Fibroblast of pulmonary artery (primary cell): ENCODE results near the gene THSD7B.

ENCODE experiments used
- DNase-seq: peaks from one replicate; pipeline ENCODE4 v3.0.0-alpha.2; 2010; ENCODE audit warnings: low read depth
- H3K4me3 ChIP-seq: replicated peaks from 2 replicates; pipeline ENCODE4 v1.5.1; 2011; ENCODE audit warnings: low read depth, mild to moderate bottlenecking, control low read depth, low read length, moderate library complexity
- TF ChIP-seq, protein P1 (sequence below): IDR thresholded peaks from 2 replicates; pipeline ENCODE4 v1.5.1; 2011; ENCODE audit warnings: mild to moderate bottlenecking, control low read depth, low read length, inconsistent platforms; ENCODE audit errors: missing control alignments

THSD7B gene

GRCh38 chr2:137009953-137010352 is 244.6 kb downstream of the THSD7B start:
- no peak overlapping the region for H3K4me3 ChIP-seq
- DNase-seq = no peak
- TF ChIP-seq, protein P1, sequence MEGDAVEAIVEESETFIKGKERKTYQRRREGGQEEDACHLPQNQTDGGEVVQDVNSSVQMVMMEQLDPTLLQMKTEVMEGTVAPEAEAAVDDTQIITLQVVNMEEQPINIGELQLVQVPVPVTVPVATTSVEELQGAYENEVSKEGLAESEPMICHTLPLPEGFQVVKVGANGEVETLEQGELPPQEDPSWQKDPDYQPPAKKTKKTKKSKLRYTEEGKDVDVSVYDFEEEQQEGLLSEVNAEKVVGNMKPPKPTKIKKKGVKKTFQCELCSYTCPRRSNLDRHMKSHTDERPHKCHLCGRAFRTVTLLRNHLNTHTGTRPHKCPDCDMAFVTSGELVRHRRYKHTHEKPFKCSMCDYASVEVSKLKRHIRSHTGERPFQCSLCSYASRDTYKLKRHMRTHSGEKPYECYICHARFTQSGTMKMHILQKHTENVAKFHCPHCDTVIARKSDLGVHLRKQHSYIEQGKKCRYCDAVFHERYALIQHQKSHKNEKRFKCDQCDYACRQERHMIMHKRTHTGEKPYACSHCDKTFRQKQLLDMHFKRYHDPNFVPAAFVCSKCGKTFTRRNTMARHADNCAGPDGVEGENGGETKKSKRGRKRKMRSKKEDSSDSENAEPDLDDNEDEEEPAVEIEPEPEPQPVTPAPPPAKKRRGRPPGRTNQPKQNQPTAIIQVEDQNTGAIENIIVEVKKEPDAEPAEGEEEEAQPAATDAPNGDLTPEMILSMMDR = no peak

- no peak overlapping the region for H3K4me3 ChIP-seq
- no peak for DNase-seq
- TF ChIP-seq, protein P1 = no peak
Measured at GRCh38 chr2:137020452-137021196, 255.3 kb downstream of the THSD7B start.

DNA sequence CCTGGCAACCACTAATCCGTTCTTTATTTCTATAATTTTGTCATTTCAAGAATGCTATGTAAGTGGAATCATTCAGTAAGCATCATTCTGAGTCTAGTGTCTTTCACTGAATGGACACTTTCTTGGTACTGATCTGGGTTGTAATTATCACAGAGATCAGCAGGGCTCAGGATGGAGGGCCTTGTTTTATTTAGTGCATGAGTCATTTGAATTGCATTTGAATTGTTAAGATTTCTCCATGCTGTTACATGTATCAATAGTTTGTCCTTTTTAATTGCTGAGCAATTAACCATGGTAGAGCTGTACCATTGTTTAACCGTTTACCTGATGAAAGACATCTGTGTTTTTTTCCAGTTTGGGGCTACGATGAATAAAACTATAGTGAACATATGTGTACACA is 256.4 kb downstream of the THSD7B start:
- H3K4me3 ChIP-seq = no peak overlapping the region
- TF ChIP-seq, protein P1 = no peak
- DNase-seq = no peak

DNA sequence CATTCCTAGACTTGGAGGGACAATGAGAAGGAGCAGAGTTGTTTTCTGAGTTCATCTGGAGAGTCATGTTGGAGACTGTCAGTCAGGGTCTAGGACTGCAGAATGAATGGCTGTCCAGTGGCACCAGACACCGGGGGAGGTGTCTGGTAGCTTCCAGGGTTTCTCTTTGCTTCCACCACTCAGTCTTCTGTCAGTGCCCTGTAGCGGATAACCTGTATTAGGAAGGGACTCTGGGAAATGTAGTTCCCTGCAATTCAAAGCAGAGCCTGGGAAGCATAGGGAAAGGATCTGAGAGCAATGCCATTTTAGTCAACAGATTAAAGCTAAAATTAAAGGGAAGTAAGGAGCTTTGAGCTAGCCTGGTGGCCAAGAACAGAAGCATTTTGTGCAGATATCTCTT is 257.9 kb downstream of the THSD7B start:
- H3K4me3 ChIP-seq = no peak overlapping the region
- TF ChIP-seq, protein P1 = no peak
- no peak for DNase-seq

DNA sequence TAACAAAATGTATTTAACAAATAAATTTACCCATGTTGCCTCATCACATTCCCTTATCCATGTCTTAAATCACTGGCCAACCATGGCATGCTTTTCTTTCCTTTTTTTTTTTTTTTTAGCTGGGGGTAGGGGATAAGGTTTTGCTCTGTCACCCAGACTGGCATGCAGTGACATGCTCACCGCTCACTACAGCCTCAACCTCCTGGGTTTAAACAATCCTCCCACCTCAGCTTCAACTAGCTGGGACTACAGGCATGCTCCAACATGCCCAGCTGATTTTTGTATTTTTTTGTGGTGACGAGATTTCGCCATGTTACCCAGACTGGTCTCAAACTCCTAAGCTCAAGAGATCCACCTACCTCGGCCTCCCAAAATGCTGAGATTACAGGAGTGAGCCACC is 266.4 kb downstream of the THSD7B start:
- TF ChIP-seq, protein P1 = no peak
- H3K4me3 ChIP-seq = no peak overlapping the region
- DNase-seq = no peak

DNA sequence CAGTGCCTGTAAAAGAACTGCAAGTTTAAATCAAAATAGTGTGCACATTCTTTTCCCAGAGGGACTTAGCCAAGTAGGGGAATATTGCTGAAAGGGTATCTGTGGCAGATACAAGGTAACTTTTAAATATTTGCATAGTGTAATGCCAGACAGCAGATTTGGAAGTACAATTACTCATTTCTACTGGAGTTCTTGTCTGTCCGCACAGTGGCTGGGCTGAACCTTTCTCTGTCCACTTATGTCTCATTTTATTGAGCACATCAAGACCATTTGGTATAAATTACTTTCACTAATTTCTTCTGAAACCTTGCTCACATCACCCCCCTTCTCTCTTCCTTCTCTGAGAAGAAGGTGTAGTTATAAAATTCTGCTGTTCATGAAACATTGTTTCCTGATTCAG is 271.3 kb downstream of the THSD7B start:
- DNase-seq = no peak
- H3K4me3 ChIP-seq = no peak overlapping the region
- TF ChIP-seq, protein P1 = no peak
